ENCODE data around the gene MRPL24.
"Not testable (repeated sequence)": the region's sequence is repeated elsewhere in the genome, so short reads cannot be mapped to it uniquely, and the experiment has no call there.

Gene MRPL24

GRCh38 chr1:156740741-156741480, at the start of gene MRPL24:
TSS of gene MRPL24 (minus strand) at chr1:156741088. CDS start at chr1:156738704, 2,384 bp downstream.
- DNase-seq (ENCODE audit: low read depth in 1 of 2, low spot score in 1 of 2) = peak; percentile 88 to 91

- DNase-seq (ENCODE audit: low read depth in 1 of 2, low spot score in 1 of 2) = no peak
Measured at GRCh38 chr1:156789621-156790318, 48.9 kb upstream of the MRPL24 start.

GRCh38 chr1:156788136-156788535, 47.2 kb upstream of the MRPL24 start:
- no peak for DNase-seq (ENCODE audit: low read depth in 1 of 2, low spot score in 1 of 2)

DNA sequence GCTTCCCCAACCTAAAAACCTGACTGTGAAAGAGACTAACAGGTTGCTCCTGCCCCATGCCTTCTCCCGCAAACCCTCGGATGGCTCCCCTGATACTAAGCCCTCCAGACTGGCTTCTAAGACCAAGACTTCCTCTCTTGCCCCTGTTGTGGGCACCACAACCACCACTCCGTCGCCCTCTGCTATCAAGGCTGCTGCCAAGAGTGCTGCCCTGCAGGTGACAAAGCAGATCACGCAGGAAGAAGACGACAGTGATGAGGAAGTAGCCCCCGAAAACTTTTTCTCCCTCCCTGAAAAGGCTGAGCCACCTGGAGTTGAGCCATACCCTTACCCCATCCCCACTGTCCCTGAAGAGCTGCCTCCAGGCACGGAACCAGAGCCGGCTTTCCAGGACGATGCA, 45.8 kb upstream of the MRPL24 start:
- no peak for DNase-seq (ENCODE audit: low read depth in 1 of 2, low spot score in 1 of 2)

DNA sequence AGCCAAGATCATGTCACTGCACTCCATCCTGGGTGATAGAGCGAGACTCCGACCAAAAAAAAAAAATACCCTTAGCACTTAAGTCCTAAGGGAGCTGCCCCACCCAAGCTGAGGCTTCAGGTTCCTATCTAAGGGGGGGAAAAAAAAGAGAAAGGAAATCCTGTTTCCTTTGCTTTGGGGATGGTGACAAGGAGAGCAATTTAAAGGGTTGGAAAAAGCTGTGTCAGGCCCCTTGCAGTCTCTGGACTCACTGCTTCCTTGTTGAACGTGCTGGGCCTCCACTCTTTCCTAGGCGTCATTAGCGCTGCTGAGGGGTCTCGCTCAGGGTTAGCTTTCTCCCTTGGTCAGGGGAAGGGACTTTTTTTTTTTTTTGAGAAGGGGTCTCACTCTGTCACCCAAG, 44.6 kb upstream of the MRPL24 start:
- DNase-seq (ENCODE audit: low read depth in 1 of 2, low spot score in 1 of 2) = no peak

DNA sequence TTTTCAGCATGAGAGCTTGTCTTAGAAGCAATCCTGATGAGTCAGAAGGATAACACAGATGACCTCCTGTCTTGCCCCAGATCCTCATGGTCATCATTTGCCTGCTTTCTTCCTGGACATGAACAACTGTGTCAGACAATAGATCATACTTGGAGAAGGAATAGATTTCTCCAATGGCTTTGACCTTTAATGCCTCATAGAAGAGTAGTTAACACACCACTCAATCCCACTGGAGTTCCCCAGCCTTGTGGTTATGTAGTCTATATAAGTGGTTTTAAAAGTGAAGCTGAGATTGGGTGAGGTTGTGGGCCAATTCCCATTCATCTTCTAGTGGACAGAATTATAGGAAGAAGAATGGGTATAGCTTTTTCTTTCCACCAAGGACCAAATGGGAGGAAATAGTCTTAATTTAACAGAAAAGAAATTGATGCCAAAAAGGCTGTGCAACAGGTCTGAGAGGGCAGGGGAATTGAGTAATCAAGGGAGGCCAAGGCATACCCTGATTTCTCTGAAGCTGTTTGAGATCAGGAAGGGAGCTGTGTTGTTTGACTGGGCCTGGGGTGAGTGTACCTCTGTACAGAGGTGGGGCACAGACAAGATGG, 40.8 kb upstream of the MRPL24 start:
- DNase-seq (ENCODE audit: low read depth in 1 of 2, low spot score in 1 of 2) = no peak

DNA sequence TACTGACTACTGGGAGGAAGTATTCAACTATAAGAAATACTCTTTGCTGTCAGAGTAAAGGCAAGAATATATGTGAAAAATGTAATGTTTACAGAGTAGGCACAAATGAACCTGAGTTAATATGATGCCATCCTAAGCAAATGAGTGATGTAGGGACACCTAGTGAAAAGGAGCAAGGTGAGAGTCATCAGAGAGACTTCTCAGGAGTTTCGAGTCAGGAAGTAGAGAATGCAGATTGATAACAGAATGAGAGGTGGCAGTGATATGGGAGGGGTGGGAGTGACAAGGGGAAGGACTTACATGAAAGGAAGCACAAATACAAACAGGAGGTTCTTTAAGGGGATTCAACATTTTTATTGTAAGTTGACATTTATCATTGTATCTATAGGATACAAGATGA, 36.7 kb upstream of the MRPL24 start:
- no peak for DNase-seq (ENCODE audit: low read depth in 1 of 2, low spot score in 1 of 2)

GRCh38 chr1:156776942-156777341, 36.1 kb upstream of the MRPL24 start:
- no peak for DNase-seq (ENCODE audit: low read depth in 1 of 2, low spot score in 1 of 2)

GRCh38 chr1:156775799-156776198, 34.9 kb upstream of the MRPL24 start:
- no peak for DNase-seq (ENCODE audit: low read depth in 1 of 2, low spot score in 1 of 2)

DNA sequence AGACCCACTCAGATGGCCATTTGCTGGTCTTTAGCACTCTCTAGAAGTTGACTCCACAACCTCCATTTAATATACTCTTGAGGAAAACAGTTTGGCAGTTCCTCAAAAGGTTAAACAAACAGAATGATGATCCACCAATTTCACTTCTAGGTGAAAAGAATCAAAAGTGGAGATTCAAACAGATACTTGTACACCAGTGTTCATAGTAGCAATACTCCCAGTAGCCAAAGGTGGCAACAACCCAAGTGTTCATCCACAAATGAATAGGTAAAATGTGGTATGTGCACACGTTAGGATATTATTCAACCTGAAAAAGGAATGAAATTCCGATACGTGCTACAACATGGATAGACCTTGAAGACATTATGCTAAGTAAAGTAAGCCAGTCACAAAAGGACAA, 32.7 kb upstream of the MRPL24 start:
- no peak for DNase-seq (ENCODE audit: low read depth in 1 of 2, low spot score in 1 of 2)

DNA sequence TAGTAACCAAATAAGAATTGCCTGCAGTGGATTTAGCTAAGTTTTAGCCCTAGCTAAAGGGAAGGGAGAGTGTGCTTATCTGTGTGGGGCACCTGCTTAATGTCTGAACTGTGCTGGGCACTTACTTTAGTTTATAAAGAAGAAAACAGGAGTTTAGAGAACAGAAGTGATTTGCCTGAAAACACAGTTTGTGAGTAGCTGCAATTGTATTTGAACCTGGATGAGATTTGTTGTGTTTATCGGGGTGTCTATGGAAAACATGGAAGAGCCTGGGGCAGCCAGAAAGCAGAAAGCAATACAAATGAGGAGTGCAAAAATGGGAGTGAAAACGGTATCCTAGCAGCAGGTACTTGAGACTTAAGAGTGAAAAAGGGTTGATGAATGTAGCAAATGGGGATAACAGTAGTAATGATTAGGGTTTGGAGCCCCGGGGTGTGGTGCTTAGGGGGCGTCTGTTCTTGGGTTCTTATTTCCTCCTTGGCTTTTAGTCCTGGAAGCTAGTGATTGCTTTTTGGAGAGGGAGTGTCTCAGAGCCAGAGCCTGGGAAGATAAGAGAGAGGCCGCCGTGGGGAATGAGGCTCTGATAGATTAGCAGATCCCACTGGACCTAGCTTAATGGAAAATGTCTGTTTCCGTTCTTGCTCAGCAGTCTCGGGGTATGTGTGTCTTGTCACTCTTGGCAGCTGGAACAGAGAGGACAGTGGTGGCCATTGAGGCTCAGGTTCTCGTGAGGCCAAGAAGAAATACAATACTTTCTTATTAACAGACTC, 32.0 kb upstream of the MRPL24 start:
- DNase-seq (ENCODE audit: low read depth in 1 of 2, low spot score in 1 of 2) = no peak

GRCh38 chr1:156772222-156772621, 31.3 kb upstream of the MRPL24 start:
- no peak for DNase-seq (ENCODE audit: low read depth in 1 of 2, low spot score in 1 of 2)

DNA sequence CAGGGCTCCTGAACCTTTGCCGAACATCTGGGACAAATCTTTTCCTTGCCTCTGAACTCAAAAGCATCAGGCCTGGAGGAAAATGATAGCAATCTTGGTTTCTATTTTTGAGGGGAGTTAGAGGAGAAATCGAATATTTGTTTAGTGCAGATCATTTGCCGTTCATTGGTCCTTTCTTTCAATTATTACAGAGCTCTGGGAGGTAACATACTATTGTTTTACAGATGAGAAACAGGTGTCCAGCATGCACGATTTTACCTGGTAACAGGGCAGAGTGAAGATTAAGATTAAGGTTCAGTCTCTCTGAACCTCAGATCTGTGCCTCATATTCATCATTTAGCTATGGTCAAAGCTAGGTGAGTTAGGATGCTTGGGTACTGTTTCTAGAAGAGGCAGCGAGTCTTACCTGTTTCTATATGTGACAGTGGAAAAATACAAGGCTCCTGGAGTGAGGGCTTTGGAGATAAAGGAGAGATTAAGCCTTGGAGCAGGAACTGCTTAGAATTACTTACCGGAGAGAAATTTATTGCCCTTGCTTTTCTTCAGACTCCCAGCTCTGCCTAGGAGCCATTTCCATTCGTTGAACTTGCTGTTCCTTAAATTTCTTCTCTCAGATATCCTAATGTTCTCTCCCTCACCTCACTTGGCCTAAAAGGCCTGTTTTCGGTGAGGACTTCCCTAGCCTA, 27.9 kb upstream of the MRPL24 start:
- DNase-seq (ENCODE audit: low read depth in 1 of 2, low spot score in 1 of 2) = no peak

DNA sequence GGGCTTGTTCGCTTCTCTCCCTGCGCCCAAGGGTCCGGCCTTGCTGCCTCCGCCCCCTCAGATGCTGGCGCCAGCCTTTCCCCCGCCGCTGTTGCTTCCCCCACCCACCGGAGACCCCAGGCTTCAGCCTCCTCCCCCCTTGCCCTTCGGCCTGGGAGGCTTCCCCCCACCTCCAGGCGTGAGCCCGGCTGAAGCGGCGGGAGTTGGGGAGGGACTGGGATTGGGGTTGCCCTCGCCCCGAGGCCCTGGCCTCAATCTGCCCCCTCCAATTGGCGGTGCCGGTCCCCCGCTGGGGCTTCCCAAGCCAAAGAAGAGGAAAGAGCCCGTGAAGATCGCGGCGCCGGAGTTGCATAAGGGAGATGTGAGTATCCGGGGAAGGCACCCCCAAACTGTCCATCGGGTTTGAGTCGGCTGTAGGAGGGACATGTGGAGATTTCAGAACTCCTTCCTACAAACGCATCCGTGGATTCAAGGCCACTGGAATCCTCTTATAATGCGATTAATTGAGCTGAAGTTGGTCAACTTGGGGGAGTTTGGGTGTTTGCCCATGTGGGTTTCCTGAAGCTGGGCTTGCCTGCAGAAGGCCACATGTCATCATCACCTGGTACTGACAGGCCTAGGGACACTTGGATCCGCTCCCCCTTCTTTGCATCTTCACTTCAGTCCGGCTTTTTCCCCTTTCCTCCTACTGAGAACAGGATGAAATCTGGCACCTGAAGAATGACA, 27.2 kb upstream of the MRPL24 start:
- no peak for DNase-seq (ENCODE audit: low read depth in 1 of 2, low spot score in 1 of 2)

DNA sequence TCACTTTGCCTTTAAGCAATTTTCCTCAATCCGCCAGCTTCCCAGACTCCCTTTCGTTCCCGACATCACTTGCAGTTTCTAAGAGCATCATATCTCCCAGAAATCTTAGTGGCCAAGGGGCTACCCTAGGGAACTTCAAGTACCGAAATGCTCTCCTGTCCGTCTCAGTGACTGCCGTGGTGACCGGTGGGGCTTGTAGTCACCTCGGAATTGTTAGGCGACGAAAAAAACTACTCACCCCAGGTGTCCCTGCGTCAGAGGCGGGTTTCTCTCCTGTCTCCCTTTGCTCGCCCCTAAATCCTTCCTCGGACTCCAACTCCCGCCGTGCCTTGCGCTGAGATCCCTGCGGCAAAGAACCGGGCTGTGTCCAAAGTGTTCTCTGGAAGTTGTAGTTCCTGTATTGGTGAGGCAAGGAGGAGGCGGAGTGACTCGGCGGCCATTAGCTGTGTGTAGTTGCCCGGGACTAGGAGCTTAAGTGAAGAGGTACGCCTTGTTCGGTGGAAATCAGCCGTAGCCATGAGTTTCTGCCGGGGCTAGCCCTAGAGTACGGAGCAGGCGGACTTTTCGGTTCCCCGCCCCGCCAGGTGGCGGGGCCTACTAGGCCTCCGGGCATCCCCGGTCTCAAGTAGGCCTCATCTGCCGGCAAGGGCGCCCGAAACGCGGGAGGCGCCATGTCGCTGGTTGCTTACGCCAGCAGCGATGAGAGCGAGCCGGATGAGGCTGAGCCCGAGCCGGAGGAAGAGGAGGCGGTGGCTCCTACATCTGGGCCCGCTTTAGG, 26.4 kb upstream of the MRPL24 start, which contains the start of gene PRCC:
Gene PRCC (plus strand): TSS at position 435 of the 778 bp plus-strand sequence. CDS start 237 bp downstream, at position 672.
- peak; percentile 87 to 96 for DNase-seq (ENCODE audit: low read depth in 1 of 2, low spot score in 1 of 2)

- no peak for DNase-seq (ENCODE audit: low read depth in 1 of 2, low spot score in 1 of 2)
Measured at GRCh38 chr1:156766298-156767100, 25.6 kb upstream of the MRPL24 start.

- DNase-seq (ENCODE audit: low read depth in 1 of 2, low spot score in 1 of 2) = no peak
Measured at GRCh38 chr1:156765666-156766065, 24.8 kb upstream of the MRPL24 start.

- not testable (repeated sequence) for DNase-seq (ENCODE audit: low read depth in 1 of 2, low spot score in 1 of 2)
Measured at GRCh38 chr1:156765136-156765535, 24.2 kb upstream of the MRPL24 start.

- no peak for DNase-seq (ENCODE audit: low read depth in 1 of 2, low spot score in 1 of 2)
Measured at GRCh38 chr1:156760796-156761104, 19.9 kb upstream of the MRPL24 start.
